CD4-positive, CD25-positive, alpha-beta regulatory T cell (primary cell): Measurements from ENCODE around the gene PRRT1B. TPM values are rescaled to one million over a fixed set of nuclear protein-coding genes. Genes with fewer than 3 reads are reported as not detected.
A peak's percentile ranks its signal among the peaks of the same experiment; 100 is the strongest.
"Not testable (repeated sequence)": the region's sequence is repeated elsewhere in the genome, so short reads cannot be mapped to it uniquely, and the experiment has no call there.

Source experiments
- ATAC-seq, 2 donors: fragments of 150-1000 bp; cut with Tn5 transposase; one replicate each; pipeline ENCODE4 v1.10.0; 2021; ENCODE audit warnings: low read depth in 2 of 2, moderate number of reproducible peaks in 2 of 2, moderate library complexity in 1 of 2
- DNase-seq, 3 donors: peaks; one replicate each; pipeline versions ENCODE4 v3.0.0 to v3.0.0-alpha.2; 2012 to 2022; ENCODE audit warnings: mixed read lengths in 1 of 3
- H3K27ac ChIP-seq: one replicate; pipeline ENCODE4 v1.7.0; 2013; ENCODE audit warnings: mild to moderate bottlenecking, low read length; ENCODE audit not compliant: insufficient read depth, poor library complexity, severe bottlenecking
- H3K27me3 ChIP-seq: one replicate; pipeline ENCODE4 v1.7.0; 2013; ENCODE audit warnings: low read length; ENCODE audit not compliant: control insufficient read depth, insufficient read depth
- H3K36me3 ChIP-seq: one replicate; pipeline ENCODE4 v1.7.0; 2013; ENCODE audit warnings: mild to moderate bottlenecking, low read length, moderate library complexity; ENCODE audit not compliant: control insufficient read depth, insufficient read depth
- H3K4me1 ChIP-seq: 2 replicates; pipeline ENCODE4 v1.7.0; 2013; ENCODE audit warnings: mild to moderate bottlenecking, low read length; ENCODE audit not compliant: insufficient read depth, control insufficient read depth, poor library complexity, severe bottlenecking
- H3K4me3 ChIP-seq: one replicate; pipeline ENCODE4 v1.7.0; 2013; ENCODE audit warnings: low read depth, mild to moderate bottlenecking, low read length, moderate library complexity
- H3K9me3 ChIP-seq, 2 experiments: 1 replicate in 1 of 2; 2 replicates in 1 of 2; pipeline ENCODE4 v1.7.0; 2013; ENCODE audit warnings: low read length in 2 of 2, mild to moderate bottlenecking in 1 of 2, moderate library complexity in 1 of 2; ENCODE audit not compliant: control insufficient read depth in 2 of 2
- H3K27ac Mint-ChIP-seq, 3 donors: one replicate each; pipeline ENCODE4 v1.8.0; 2020 to 2022; ENCODE audit warnings: mild to moderate bottlenecking in 3 of 3, mixed read lengths in 3 of 3, moderate library complexity in 2 of 3
- H3K27me3 Mint-ChIP-seq: one replicate; pipeline ENCODE4 v1.8.0; 2022; ENCODE audit warnings: mild to moderate bottlenecking, mixed read lengths
- H3K36me3 Mint-ChIP-seq: one replicate; pipeline ENCODE4 v1.8.0; 2020; ENCODE audit warnings: mixed read lengths
- H3K4me1 Mint-ChIP-seq, 4 donors: one replicate each; pipeline ENCODE4 v1.8.0; 2020 to 2022; ENCODE audit warnings: mixed read lengths in 4 of 4, mild to moderate bottlenecking in 1 of 4
- H3K4me3 Mint-ChIP-seq, 4 donors: one replicate each; pipeline ENCODE4 v1.8.0; 2020 to 2022; ENCODE audit warnings: mild to moderate bottlenecking in 4 of 4, mixed read lengths in 4 of 4, moderate library complexity in 3 of 4
- H3K9me3 Mint-ChIP-seq, 7 donors: one replicate each; pipeline ENCODE4 v1.8.0; 2020 to 2022; ENCODE audit warnings: mixed read lengths in 7 of 7, mild to moderate bottlenecking in 3 of 7, moderate library complexity in 2 of 7
- polyA plus RNA-seq, 4 donors: library from polyadenylated mRNA; unstranded; fragments of 300-500 nt; fragmentation: Illumina TruSeq; gene quantifications; one replicate each; pipeline ENCODE4 v1.2.3, GENCODE V29; 2021
- total RNA-seq: library from RNA; stranded (reverse); gene quantifications from one replicate; pipeline ENCODE4 v1.2.3, GENCODE V29; 2022

PRRT1B gene
- total and polyA plus RNA-seq, 5 donors from 2014 or later, result not detected

- DNase-seq (no peak), ATAC-seq (no peak)
- H3K27me3 Mint-ChIP-seq, result peaks cover 88% of the 10 kb centered on the region
- H3K9me3 Mint-ChIP-seq, result peaks cover 0 to 35% (median 11%) of the 10 kb centered on the region in 7 donors
- H3K36me3 ChIP-seq, result no peaks in the 10 kb centered on the region
- peak overlapping the region; percentile 82 to 88 (median 84) for H3K4me3 Mint-ChIP-seq
- no peak overlapping the region for H3K27ac Mint-ChIP-seq
- H3K4me3 ChIP-seq, result peak overlapping the region; percentile 19
- H3K4me1 ChIP-seq, result peaks cover 16% of the 10 kb centered on the region
- H3K4me1 Mint-ChIP-seq, result peaks cover 4 to 23% (median 11%) of the 10 kb centered on the region in 4 donors
- H3K9me3 ChIP-seq, result peaks cover 13 to 29% of the 10 kb centered on the region in 2 experiments
- no peak overlapping the region for H3K27ac ChIP-seq
- peaks cover 3% of the 10 kb centered on the region for H3K27me3 ChIP-seq
- peaks cover 11% of the 10 kb centered on the region for H3K36me3 Mint-ChIP-seq
These were observed 1.2 kb downstream of the PRRT1B start for GRCh38 chr9:131546336-131547084.

DNA sequence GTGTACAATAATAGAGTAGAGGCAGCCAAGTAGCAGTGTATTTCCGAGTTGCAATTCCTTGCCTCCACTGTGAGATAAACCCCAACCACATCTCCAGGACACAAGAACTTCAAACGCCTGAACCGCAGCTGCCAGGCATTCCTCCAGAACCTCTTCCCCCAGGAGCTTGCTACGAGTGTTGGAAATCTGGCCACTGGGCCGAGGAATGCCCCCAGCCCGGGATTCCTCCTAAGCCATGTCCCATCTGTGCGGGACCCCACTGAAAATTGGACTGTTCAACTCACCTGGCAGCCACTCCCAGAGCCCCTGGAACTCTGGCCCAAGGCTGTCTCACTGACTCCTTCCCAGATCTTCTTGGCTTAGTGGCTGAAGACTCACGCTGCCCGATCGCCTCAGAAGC lies 3.9 kb downstream of the PRRT1B start:
- peaks cover 4 to 23% (median 13%) of the 10 kb centered on the region in 4 donors for H3K4me1 Mint-ChIP-seq
- peaks cover 0 to 18% (median 3%) of the 10 kb centered on the region in 7 donors for H3K9me3 Mint-ChIP-seq
- H3K36me3 Mint-ChIP-seq, result peaks cover 14% of the 10 kb centered on the region
- not testable (repeated sequence) for ATAC-seq, DNase-seq, H3K27ac ChIP-seq, H3K9me3 ChIP-seq, H3K27me3 ChIP-seq, H3K27ac Mint-ChIP-seq, H3K36me3 ChIP-seq, H3K4me3 ChIP-seq
- peaks cover 86% of the 10 kb centered on the region for H3K27me3 Mint-ChIP-seq
- H3K4me1 ChIP-seq, result peaks cover 16% of the 10 kb centered on the region
- peak overlapping the region in 1 of 4 donors; percentile 25 for H3K4me3 Mint-ChIP-seq

- H3K27ac Mint-ChIP-seq, H3K9me3 ChIP-seq, H3K27me3 ChIP-seq, H3K36me3 ChIP-seq, H3K4me3 Mint-ChIP-seq, H3K4me3 ChIP-seq, H3K27ac ChIP-seq, ATAC-seq, DNase-seq: not testable (repeated sequence)
- Mint-ChIP-seq H3K27me3 (peaks cover 80% of the 10 kb centered on the region), H3K4me1 (peaks cover 4 to 27% (median 13%) of the 10 kb centered on the region in 4 donors), H3K9me3 (peaks cover 0 to 11% (median 1%) of the 10 kb centered on the region in 7 donors), H3K36me3 (peaks cover 14% of the 10 kb centered on the region)
- peaks cover 16% of the 10 kb centered on the region for H3K4me1 ChIP-seq
These were observed 5.1 kb downstream of the PRRT1B start for GRCh38 chr9:131550465-131550864.

DNA sequence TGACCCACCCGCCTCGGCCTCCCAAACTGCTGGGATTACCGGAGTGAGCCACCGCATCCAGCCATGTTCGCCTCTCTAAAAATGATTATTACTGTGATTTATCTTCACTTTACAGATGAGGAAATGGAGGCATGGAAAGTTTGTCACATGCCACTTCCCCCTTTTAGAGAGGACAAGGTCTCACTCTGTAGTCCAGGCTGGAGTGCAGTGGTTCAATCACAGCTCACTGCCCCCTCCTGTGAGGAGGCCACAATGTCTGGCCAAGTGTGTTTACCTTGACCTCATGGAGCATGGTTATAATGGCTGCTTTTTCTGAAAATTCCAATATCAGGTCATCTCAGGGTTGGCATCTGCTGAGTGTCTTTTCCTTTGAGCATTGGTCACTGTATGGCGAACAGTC lies 6.7 kb downstream of the PRRT1B start:
- H3K27ac Mint-ChIP-seq, result no peak overlapping the region
- Histone ChIP-seq H3K36me3 (no peaks in the 10 kb centered on the region), H3K27ac (no peak overlapping the region), H3K9me3 (no peaks in the 10 kb centered on the region), H3K4me3 (no peak overlapping the region), H3K4me1 (peaks cover 2% of the 10 kb centered on the region), H3K27me3 (no peaks in the 10 kb centered on the region)
- DNase-seq (no peak), ATAC-seq (no peak)
- H3K36me3 Mint-ChIP-seq, result peaks cover 14% of the 10 kb centered on the region
- H3K27me3 Mint-ChIP-seq, result peaks cover 76% of the 10 kb centered on the region
- peaks cover 3 to 18% (median 10%) of the 10 kb centered on the region in 4 donors for H3K4me1 Mint-ChIP-seq
- peak overlapping the region in 1 of 4 donors; percentile 18 for H3K4me3 Mint-ChIP-seq
- H3K9me3 Mint-ChIP-seq, result peaks cover 0 to 11% (median 1%) of the 10 kb centered on the region in 7 donors

DNA sequence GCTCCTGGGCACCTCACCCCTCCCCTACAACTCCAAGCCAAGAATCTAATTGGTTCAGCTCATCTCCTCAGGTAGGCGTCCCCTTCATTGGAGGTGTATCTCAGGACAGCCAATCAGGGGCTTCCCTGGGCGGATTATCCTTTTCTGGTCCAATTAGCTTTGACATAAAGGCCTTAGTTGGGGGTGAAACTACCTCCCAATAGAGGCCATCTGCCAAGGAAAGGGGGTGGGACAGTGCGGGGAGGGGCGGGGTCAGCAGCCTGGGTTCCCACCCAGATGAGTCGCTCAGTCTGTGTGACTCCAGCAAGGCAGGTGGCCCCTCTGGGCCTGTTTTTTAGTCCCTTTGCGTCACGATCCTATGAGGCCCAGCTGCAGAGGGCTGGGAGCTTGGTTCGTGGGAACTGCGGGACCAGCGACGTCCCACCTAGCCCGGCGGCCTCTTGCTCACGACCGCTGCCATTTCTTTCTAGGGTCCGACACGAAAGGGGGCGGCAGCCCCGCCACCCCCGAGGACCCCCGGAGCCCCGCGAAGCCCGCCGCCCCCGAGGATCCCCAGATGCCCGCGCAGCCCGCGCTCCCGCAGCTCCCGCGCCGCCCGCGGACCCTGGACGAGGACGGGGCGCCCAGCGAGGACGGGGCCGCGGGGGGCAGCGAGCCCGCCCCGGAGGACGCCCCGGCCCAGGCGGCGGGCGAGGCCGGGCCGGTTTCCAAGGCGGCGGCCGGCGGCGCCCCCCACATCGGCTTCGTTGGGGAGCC lies 8.9 kb downstream of the PRRT1B start:
- Histone ChIP-seq H3K36me3 (no peaks in the 10 kb centered on the region), H3K27me3 (no peaks in the 10 kb centered on the region), H3K9me3 (no peaks in the 10 kb centered on the region), H3K4me1 (no peaks in the 10 kb centered on the region), H3K27ac (no peak overlapping the region), H3K4me3 (no peak overlapping the region)
- ATAC-seq (no peak), DNase-seq (no peak)
- Mint-ChIP-seq H3K4me3 (no peak overlapping the region), H3K4me1 (peaks cover 0 to 6% (median 2%) of the 10 kb centered on the region in 4 donors), H3K36me3 (peaks cover 7% of the 10 kb centered on the region), H3K27ac (no peak overlapping the region), H3K9me3 (peaks cover 0 to 5% (median 0%) of the 10 kb centered on the region in 7 donors), H3K27me3 (peaks cover 54% of the 10 kb centered on the region)

DNA sequence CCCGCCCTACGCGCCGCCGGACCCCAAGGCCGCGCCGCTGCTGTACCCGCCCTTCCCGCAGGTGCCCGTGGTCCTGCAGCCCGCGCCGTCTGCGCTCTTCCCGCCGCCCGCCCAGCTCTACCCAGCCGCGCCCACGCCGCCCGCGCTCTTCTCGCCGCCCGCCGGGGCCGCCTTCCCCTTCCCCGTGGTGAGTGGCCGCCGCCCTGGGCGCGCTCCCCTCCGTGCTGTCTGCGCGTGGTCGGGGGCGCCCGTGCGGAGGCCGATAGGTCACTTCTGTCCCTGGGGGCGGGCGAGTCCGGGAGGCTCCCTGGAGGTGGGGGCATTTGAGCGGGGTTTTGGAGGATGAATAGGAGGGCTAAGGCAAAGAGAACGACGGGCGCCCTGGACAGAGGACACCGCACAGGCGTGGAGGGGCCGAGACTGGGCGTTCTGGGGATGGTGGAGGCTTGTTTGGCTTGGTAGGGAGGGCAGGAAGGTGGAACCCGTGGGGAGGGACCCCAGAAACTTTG lies 9.6 kb downstream of the PRRT1B start:
- DNase-seq, result no peak
- Mint-ChIP-seq H3K9me3 (peaks cover 0 to 5% (median 0%) of the 10 kb centered on the region in 7 donors), H3K36me3 (peaks cover 7% of the 10 kb centered on the region), H3K27ac (no peak overlapping the region), H3K4me1 (peaks cover 0 to 6% (median 2%) of the 10 kb centered on the region in 4 donors), H3K4me3 (peak overlapping the region in 1 of 4 donors; percentile 35), H3K27me3 (peaks cover 54% of the 10 kb centered on the region)
- H3K36me3 ChIP-seq, result no peaks in the 10 kb centered on the region
- H3K4me3 ChIP-seq, result no peak overlapping the region
- no peak overlapping the region for H3K27ac ChIP-seq
- no peaks in the 10 kb centered on the region for H3K9me3 ChIP-seq
- ATAC-seq, result no peak
- no peaks in the 10 kb centered on the region for H3K4me1 ChIP-seq
- no peaks in the 10 kb centered on the region for H3K27me3 ChIP-seq

DNA sequence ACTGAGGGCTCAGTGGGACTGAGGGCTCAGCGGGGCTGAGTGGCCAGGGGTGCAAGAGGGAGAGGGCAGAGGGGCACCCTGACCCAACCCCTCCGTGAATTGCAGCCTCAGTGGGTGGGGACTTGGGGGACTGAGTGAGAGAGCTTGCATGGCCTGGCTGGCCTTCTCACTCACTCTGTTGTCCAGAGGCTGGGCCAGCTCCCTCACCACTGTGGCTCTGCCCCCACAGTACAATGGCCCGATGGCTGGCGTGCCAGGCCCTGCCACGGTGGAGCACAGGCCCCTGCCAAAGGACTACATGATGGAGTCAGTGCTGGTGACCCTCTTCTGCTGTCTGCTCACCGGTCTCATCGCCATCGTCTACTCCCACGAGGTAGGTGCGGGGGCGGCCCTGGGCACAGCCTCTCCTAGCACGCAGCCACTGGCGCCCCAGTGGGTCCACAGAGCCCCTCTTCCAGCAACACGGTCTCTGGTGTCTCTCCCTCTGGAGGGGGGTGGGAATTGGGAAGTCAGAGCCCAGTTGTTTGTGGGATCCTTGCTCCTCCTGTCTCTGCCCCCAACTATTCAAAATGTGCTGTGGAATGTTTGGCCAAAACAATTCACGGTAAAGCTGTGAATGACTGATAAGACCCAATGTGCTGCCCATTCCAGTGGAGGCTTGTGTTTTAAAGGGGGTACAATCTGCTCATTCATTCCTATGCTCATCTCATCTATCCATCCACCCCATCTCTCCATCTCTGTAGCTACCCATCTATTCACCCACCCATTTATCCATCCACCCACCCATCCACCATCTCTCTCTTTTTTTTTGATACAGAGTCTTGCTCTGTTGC lies 10.7 kb downstream of the PRRT1B start:
- Histone ChIP-seq H3K4me3 (no peak overlapping the region), H3K27ac (no peak overlapping the region), H3K4me1 (no peaks in the 10 kb centered on the region), H3K27me3 (no peaks in the 10 kb centered on the region), H3K36me3 (no peaks in the 10 kb centered on the region), H3K9me3 (no peaks in the 10 kb centered on the region)
- H3K36me3 Mint-ChIP-seq, result peaks cover 6% of the 10 kb centered on the region
- peaks cover 43% of the 10 kb centered on the region for H3K27me3 Mint-ChIP-seq
- no peak for DNase-seq
- no peak for ATAC-seq
- H3K4me1 Mint-ChIP-seq, result peaks cover 0 to 6% (median 2%) of the 10 kb centered on the region in 4 donors
- peaks cover 0 to 2% (median 0%) of the 10 kb centered on the region in 7 donors for H3K9me3 Mint-ChIP-seq
- no peak overlapping the region for H3K27ac Mint-ChIP-seq
- no peak overlapping the region for H3K4me3 Mint-ChIP-seq
